Mucosa of gallbladder (tissue), 1 donor: Measurements from ENCODE around the gene CTBP2. TPM values are rescaled to one million over a fixed set of nuclear protein-coding genes. Genes with fewer than 3 reads are reported as not detected.

Experiments
- DNase-seq: peaks from one replicate; pipeline ENCODE4 v3.0.0-alpha.2; 2020; ENCODE audit warnings: low spot score
- total RNA-seq: library from RNA; stranded (reverse); gene quantifications from one replicate; pipeline ENCODE4 v1.2.1, GENCODE V29; 2021
- donor health status: DM: no; HTN: no; CAD: no.

Gene CTBP2
- total RNA-seq, 1 donor from 2014 or later, result 99.5 TPM

- DNase-seq, result no peak
Observed at GRCh38 chr10:125010362-125010761, 150.0 kb downstream of the CTBP2 start.

DNA sequence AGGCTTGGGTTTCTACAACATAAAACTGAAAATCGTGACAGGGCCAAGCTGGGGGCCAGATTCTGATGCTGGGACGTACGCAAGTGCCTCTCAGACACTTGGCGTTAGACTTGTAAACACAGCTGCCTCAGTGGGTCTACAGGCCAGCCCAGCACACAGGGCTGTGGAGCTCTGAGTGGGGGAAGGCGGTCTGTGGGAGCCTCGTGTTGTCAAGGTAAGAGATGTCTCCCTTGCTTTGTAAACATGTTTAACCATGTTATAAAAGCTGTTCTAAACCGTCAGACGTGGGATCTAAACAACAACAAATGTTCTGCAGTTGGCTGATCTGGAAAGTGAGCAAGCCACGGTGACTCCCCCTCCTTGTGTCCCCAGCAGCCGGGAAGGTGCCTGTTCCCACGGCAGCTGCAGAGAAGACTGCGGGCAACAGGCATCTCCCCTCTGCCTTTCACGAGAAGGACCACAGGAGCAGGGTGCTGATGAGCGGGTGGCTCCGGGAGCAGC is 150.7 kb downstream of the CTBP2 start:
- DNase-seq, result no peak

- no peak for DNase-seq
Observed at GRCh38 chr10:125008689-125009638, 151.4 kb downstream of the CTBP2 start.

DNA sequence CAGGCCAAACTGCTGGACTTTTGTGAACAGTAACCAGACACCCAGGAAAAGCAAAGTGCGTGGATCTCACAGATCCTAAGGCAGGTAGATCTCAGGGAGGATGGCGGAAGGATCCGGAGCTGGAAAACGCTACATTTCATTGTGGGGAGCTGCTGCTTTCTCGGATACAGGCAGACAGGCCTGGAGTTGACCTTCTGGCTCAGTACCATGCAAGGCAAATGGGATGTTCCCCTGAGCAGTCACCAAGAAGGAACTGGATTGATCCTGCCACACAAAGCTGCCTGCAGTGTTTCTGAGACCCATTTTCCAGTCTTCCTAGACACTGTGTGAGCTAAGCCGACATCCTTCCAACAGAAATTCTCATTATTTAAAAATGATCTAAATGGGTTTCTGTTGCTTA is 152.9 kb downstream of the CTBP2 start:
- DNase-seq, result no peak

DNA sequence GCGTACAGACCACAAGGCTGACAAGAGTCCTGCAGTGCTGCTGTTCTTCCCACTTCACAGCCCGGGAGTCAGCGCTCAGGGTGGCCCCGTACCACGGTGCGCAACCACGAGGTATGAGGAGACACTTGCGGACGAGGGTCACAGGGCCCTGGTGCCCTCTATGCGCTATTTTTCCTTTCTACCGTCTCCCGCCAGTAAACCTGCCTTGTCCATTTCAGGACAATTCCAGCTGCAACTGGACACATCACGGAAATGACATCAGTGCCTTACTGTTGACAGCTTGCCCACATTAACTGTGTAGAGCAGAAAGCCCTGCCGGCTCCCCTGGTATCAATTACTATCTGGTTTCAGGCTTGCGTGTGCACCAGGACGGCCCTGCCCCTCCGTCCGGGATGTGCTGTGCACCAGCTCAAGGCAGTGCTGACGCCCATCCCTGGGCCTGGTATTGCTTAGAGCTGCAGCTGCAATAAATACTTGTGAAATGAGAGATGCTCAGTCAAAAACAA is 153.4 kb downstream of the CTBP2 start:
- no peak for DNase-seq

DNA sequence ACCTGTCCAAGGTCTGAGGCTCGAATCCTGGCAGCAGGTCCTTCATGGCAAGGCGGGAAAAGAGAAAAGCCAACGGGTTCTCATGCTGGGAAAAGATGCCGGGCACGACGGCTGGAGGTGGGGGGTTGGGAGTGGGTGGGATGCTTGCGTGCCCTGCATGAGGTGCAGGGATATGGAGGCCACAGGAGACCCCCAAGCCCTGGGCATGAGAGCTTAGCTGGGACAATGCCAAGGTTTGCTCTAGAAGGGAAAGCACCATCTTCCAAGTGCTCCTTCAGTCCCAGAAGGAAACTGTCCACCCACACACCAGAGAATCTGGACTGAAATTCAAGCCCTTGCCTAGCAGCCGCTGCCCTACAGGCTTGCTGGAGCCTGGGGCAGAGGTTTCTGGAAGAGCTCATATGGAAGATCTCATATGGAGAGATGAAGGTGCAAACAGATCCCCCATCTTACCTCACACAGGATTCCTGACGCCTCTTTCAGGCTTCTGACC is 154.1 kb downstream of the CTBP2 start:
- DNase-seq, result no peak

DNA sequence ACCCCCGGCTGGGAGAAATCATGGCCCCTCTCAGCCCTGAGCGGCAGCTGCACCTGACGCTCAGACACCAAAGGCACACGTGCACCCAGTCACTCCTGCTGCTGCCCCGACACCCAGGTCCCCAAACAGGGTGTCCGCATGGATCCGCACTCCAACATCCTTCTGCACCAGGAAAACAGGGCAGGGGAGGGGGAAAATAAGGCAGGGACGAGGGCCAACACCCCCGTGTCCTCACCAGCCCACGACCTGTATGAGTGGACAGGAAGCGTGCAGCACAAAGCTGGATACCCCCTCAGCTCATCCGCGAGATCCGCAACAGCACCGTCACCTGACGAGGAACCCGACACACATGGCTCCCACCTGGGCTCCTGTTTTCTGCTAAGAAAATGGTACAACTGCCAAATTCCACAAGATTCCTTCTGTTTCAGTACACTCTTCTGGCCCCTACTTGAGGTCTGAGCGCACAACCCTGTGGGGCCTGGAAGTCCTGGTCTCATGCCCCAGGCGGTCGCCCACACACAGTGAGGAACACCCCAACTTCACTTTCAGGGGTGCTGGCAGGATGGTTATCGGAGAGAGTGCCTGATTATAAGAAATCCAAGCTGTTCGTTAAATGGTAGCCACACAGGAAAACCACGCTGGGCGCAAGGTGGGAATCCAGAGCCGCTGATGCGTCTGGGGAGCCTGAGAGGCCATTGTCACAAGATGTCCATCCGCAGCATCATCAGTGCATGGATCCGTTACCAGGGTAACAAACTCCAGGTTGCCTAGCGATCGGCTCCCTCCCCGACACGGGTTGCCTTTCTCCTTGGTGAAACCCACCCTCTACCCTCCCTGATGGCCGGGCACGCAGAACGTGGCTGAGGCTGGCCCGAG is 154.8 kb downstream of the CTBP2 start:
- DNase-seq, result no peak

- no peak for DNase-seq
Observed at GRCh38 chr10:125004571-125005311, 155.6 kb downstream of the CTBP2 start.

- DNase-seq, result no peak
Observed at GRCh38 chr10:125003901-125004467, 156.4 kb downstream of the CTBP2 start.

DNA sequence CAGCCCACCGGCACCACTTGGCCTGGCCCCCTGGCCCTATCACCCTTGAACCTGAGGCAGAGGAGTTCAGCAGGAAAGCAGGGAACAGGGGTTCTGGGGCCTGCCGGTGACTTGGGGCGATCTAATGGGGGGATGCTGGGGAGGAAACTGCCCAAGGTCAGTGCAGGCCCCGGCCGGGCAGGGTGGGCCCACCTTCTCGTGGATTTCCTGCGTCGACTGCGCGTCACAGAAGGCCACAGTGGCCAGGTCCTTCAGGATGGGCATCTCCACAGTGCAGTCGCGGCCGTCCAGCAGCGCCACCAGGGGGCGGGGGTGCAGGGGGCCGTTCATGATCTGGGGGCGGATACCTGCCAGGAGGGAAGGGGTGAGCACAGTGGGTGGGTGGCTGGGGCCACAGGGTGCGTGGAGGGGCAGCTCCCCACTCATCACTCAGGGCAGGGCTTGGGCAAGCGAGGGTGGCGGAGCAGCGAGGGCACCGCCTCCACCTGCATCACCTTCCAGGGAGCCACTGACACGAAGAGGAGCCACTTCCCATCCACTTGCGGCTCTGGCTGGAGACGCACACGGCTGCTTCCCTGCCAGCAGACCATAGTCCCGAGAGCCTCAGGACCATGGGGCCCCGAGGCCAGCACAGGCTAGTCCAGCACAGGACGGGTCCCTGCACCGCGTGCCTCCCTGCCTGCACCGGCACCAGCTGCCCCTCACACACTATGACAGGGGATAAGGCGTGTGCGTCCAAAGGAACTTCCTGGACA is 157.0 kb downstream of the CTBP2 start:
- no peak for DNase-seq

DNA sequence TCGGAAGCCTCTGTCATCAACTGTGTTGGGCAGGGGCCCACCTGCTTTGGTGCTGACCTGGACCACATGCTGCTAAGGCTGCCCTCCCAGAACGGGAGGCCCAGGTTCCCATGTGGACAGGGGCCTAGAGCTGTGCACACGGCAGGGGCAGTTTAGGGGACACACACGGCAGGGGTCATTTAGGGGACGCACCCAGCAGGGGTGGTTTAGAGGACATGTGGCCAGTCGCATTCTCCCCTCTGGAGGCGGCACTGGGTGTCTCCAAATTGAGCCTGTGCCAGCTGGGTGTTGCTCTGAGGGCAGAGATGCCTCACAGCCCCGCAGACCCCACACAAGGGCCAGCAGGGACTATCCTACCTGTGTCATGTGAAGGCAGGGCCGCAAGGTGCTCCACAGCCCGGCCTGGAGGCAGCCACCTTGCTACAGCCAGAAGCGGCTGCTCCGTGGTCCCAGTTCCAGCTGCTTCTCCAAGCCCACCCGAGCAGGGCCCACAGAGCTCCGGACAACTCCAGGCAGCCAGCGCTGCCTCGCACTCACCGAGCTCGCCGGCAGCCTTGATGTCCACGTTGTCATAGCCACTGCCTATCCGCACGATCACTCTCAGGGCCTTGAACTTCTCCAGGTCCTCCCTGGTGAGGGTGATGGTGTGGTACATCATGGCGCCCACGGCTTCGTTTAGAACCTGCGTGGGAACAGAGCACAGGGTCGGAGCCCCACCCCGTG is 157.8 kb downstream of the CTBP2 start:
- no peak for DNase-seq

GRCh38 chr10:125002047-125002422 is 158.3 kb downstream of the CTBP2 start:
- no peak for DNase-seq

DNA sequence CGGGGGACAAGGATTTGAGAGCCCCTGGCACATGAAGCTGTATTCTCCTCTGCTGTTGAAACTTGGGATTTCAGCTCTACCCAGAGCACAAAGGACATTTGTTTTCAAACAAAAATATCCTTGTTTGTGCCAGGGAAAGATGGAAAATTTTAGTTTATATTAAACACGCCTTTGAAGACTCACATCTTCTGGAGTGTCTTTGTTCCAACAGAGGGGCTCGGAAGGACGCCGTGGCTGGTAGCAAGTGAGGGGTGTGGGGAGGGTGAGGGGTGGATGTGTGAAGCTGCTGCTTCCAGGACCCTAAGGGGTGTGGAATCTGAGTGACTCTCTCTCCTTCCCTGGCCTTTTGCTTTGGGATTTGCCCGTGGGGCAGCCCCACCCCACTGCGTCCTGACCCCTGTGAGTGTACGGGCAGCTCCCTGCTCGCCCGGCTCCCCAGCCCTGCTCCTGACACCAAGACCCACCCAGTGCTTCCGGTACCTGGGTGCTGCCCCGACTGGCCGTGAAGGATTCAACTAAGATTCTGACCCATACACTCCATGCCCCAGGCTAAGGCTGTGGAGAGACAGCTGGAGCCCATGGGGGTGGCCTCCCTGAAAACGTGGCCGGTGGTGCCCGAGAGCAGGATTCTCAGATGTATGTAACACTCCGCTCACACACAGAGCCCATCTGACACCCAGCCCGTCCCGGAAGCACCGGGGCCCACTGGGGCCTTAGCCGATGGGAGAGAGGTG is 158.9 kb downstream of the CTBP2 start:
- DNase-seq, result no peak

DNA sequence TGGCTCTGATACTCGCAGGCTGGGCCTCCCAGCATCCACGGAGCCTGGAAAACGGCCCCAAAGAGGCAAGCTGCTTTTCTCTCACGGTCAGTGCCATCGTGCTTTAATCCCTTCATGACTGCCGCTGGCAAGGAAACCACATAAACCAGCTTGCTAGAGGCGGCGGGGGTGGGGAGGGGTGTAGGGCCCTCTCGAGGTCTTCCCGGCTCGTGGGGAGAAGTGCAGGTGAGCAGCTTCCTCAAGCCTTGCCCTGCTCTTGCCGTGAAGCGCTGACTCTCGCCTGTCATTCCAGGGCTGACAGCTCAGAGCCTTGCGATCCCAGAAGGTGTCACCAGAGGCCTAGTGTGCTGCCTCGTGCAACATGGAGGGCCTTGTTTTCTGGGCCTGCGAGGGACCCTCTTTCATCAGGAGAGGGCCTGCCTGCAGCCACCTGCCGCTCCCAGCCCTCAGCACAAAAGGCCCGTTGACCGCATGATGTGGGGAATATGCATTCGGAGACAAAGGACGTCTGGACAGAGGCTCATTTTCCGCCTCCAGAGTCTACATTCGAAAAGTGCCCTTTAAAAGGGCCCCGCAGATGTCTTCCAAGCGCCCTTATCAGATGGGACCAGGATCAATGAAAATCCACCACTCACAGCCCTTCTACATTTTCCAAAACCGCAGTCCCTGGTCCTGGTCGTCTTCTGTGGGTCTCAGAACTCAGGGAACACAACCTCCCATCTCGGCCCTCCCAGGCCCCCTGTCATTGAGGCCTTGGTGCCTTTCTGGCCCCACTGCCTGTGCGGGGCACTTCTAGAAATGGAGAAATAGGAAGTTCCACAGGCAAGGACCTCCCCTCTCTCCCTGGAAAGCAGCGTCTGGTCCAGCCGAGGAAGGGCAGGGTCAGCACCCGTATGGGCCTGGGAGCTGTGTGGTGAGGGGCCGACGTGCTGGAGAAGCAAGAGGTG is 159.7 kb downstream of the CTBP2 start:
- DNase-seq, result no peak

DNA sequence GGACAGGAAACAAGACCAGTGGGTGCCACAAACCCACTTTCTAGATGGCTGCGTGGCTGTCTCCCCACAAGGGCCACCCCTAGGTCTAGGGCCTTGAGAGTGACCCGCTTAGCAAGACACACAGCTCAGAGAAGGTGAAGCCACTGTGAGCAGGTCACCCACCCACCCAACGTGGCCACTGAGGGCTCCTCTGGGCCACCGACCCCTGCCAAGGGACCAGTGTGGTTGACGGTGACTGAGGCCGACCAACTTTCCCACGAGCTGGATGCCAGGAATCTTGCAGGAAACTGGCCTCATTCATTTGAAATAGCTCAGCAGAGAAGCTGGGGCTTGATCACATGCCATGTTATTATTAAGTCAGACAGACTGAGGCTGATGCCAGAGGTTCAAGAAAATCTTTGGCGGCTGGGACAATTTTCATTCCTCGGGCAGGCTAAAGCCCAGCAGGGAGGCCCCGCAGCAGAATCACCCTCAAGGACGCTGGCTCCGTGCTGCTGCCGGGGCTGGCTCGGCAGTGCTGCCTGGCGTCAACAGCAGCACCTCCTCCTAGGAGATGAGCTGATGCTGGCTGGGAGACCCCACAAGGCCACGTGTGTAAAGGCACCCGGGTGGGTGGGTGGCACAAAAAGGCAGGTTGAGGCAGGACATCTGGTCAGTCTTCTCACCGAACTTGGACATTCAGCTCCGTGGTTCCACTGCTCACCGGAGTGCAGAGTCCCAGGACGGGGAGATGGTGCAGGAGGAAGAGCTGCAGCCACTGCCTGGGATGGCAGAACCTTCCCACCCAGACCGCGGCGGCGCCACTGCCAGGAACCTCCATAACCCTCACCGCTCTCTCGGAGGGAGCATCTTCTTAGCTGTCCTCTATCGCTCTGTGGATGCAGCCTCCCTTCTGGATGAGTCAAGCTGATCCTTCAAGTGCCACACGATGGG is 160.7 kb downstream of the CTBP2 start:
- peak; percentile 60 for DNase-seq

- DNase-seq, result no peak
Observed at GRCh38 chr10:124998624-124999291, 161.6 kb downstream of the CTBP2 start.
